ENCODE results near the gene HPSE2.

The HPSE2 gene

GRCh38 chr10:98967601-98968000 lies 268.1 kb downstream of the HPSE2 start:
- Histone ChIP-seq H3K27me3 (ENCODE audit: low read depth, low read length) (no peaks in the 10 kb centered on the region), H3K4me3 (ENCODE audit: low read length) (no peak overlapping the region), H3K9me3 (ENCODE audit: insufficient read depth, low read length) (no peaks in the 10 kb centered on the region), H4K20me1 (ENCODE audit: insufficient read depth, low read length) (no peaks in the 10 kb centered on the region), H3K27ac (ENCODE audit: low read length) (no peak overlapping the region), H3K79me2 (ENCODE audit: low read length) (no peaks in the 10 kb centered on the region), H3K36me3 (replicated peaks; ENCODE audit: low read depth, low read length) (no peaks in the 10 kb centered on the region), H3K9ac (ENCODE audit: low read length) (no peak overlapping the region), H3K4me1 (ENCODE audit: low read length) (no peaks in the 10 kb centered on the region), H3K4me2 (ENCODE audit: low read length) (no peak overlapping the region), H2AFZ (ENCODE audit: low read depth, low read length) (no peak overlapping the region)
- TF ChIP-seq CTCF (IDR thresholded peaks at IDR 0.05; ENCODE audit: low read depth, low read length) (no peak), EZH2phosphoT487 (IDR thresholded peaks at IDR 0.05; ENCODE audit: low read depth) (no peak)

- Histone ChIP-seq H3K9ac (ENCODE audit: low read length) (no peak overlapping the region), H3K4me3 (ENCODE audit: low read length) (no peak overlapping the region), H4K20me1 (ENCODE audit: insufficient read depth, low read length) (no peaks in the 10 kb centered on the region), H3K9me3 (ENCODE audit: insufficient read depth, low read length) (no peaks in the 10 kb centered on the region), H3K4me2 (ENCODE audit: low read length) (no peak overlapping the region), H3K4me1 (ENCODE audit: low read length) (no peaks in the 10 kb centered on the region), H3K27me3 (ENCODE audit: low read depth, low read length) (no peaks in the 10 kb centered on the region), H3K27ac (ENCODE audit: low read length) (no peak overlapping the region), H3K36me3 (replicated peaks; ENCODE audit: low read depth, low read length) (no peaks in the 10 kb centered on the region), H3K79me2 (ENCODE audit: low read length) (no peaks in the 10 kb centered on the region), H2AFZ (ENCODE audit: low read depth, low read length) (no peak overlapping the region)
- no peak for TF ChIP-seq CTCF (IDR thresholded peaks at IDR 0.05; ENCODE audit: low read depth, low read length)
- no peak for TF ChIP-seq EZH2phosphoT487 (IDR thresholded peaks at IDR 0.05; ENCODE audit: low read depth)
These were observed 272.0 kb downstream of the HPSE2 start for GRCh38 chr10:98963608-98964007.

- H3K9ac ChIP-seq (ENCODE audit: low read length): no peak overlapping the region
- H3K4me1 ChIP-seq (ENCODE audit: low read length): no peaks in the 10 kb centered on the region
- no peak overlapping the region for H3K27ac ChIP-seq (ENCODE audit: low read length)
- H3K27me3 ChIP-seq (ENCODE audit: low read depth, low read length): no peaks in the 10 kb centered on the region
- H3K36me3 ChIP-seq (replicated peaks; ENCODE audit: low read depth, low read length): no peaks in the 10 kb centered on the region
- H3K4me2 ChIP-seq (ENCODE audit: low read length): no peak overlapping the region
- H3K9me3 ChIP-seq (ENCODE audit: insufficient read depth, low read length): no peaks in the 10 kb centered on the region
- H4K20me1 ChIP-seq (ENCODE audit: insufficient read depth, low read length): no peaks in the 10 kb centered on the region
- no peak for TF ChIP-seq CTCF (IDR thresholded peaks at IDR 0.05; ENCODE audit: low read depth, low read length)
- TF ChIP-seq EZH2phosphoT487 (IDR thresholded peaks at IDR 0.05; ENCODE audit: low read depth): no peak
- no peak overlapping the region for H3K4me3 ChIP-seq (ENCODE audit: low read length)
- H3K79me2 ChIP-seq (ENCODE audit: low read length): no peaks in the 10 kb centered on the region
- H2AFZ ChIP-seq (ENCODE audit: low read depth, low read length): no peak overlapping the region
These were observed 276.3 kb downstream of the HPSE2 start for GRCh38 chr10:98959379-98959778.

- no peak overlapping the region for H3K4me3 ChIP-seq (ENCODE audit: low read length)
- H3K9ac ChIP-seq (ENCODE audit: low read length): no peak overlapping the region
These were observed 277.9 kb downstream of the HPSE2 start for GRCh38 chr10:98957801-98958200.

More at GRCh38 chr10:98957801-98958200, 277.9 kb downstream of the HPSE2 start:
- Histone ChIP-seq H2AFZ (ENCODE audit: low read depth, low read length) (no peak overlapping the region), H3K9me3 (ENCODE audit: insufficient read depth, low read length) (no peaks in the 10 kb centered on the region), H3K4me1 (ENCODE audit: low read length) (no peaks in the 10 kb centered on the region), H3K4me2 (ENCODE audit: low read length) (no peak overlapping the region), H3K36me3 (replicated peaks; ENCODE audit: low read depth, low read length) (no peaks in the 10 kb centered on the region), H3K27me3 (ENCODE audit: low read depth, low read length) (no peaks in the 10 kb centered on the region), H3K27ac (ENCODE audit: low read length) (no peak overlapping the region), H3K79me2 (ENCODE audit: low read length) (no peaks in the 10 kb centered on the region), H4K20me1 (ENCODE audit: insufficient read depth, low read length) (no peaks in the 10 kb centered on the region)
- no peak for TF ChIP-seq CTCF (IDR thresholded peaks at IDR 0.05; ENCODE audit: low read depth, low read length)
